A549 (cell line): ENCODE measurements around the gene ZBTB8OS. TPM values are rescaled to one million over a fixed set of nuclear protein-coding genes. Genes with fewer than 3 reads are reported as not detected.

Experiments used
- ATAC-seq, 2 experiments: fragments of 200-7000 bp in 1 of 2; fragments of >200 bp in 1 of 2; cut with Nextera tagmentation in 1 of 2; cut with Tn5 transposase in 1 of 2; 3 replicates each; pipeline versions ENCODE4 v1.8.0 to v1.9.1; 2018 to 2020; ENCODE audit warnings: mild to moderate bottlenecking in 1 of 2, moderate library complexity in 1 of 2
- CTCF ChIA-PET: fragments of 300-600 bp; sonication (Branson Sonifier 250); formaldehyde crosslinking; extraction: SDS; loops from one replicate; lab custom pipeline; 2021; ENCODE audit warnings: antibody characterized with exemption, inconsistent platforms; lab: Yijun Ruan, JAX
- POLR2A ChIA-PET: fragments of 350-600 bp; formaldehyde crosslinking; extraction: SDS; loops from one replicate; lab custom pipeline; 2021; ENCODE audit warnings: antibody characterized with exemption, inconsistent platforms; lab: Yijun Ruan, JAX
- DNase-seq, 2 experiments: peaks; one replicate each; pipeline versions ENCODE4 v3.0.0 to v3.0.0-alpha.2; 2011 to 2016; ENCODE audit warnings: low read depth in 1 of 2, low spot score in 1 of 2
- FAIRE-seq: peaks from 2 replicates; lab custom pipeline; 2011; peaks lifted over from hg19 to GRCh38; lab: Jason Lieb, UNC
- H3K27ac ChIP-seq, 2 experiments: fragments of >200 bp; sonication (Bioruptor Twin); formaldehyde crosslinking; 3 replicates each; pipeline ENCODE4 v1.5.1; 2016 to 2017
- H3K4me1 ChIP-seq: fragments of >200 bp; sonication (Bioruptor Twin); formaldehyde crosslinking; 3 replicates; pipeline ENCODE4 v1.6.1; 2016
- H3K4me2 ChIP-seq: fragments of >200 bp; sonication (Bioruptor Twin); formaldehyde crosslinking; 3 replicates; pipeline ENCODE4 v1.6.1; 2016
- H3K4me3 ChIP-seq: fragments of >200 bp; sonication (Bioruptor Twin); formaldehyde crosslinking; 3 replicates; pipeline ENCODE4 v1.5.1; 2016
- H3K9me3 ChIP-seq: fragments of >200 bp; sonication (Bioruptor Twin); formaldehyde crosslinking; 3 replicates; pipeline ENCODE4 v1.6.1; 2016
- BCL3 ChIP-seq: fragments of >200 bp; sonication (Bioruptor Twin); formaldehyde crosslinking; IDR thresholded peaks from 3 replicates; pipeline ENCODE4 v1.6.1; 2016
- BHLHE40 ChIP-seq: IDR thresholded peaks from 2 replicates; pipeline ENCODE4 v1.6.1; 2012; ENCODE audit warnings: low read depth, low read length, inconsistent platforms
- CBX2 ChIP-seq: fragments of 200-600 bp; sonication (generic); IDR thresholded peaks from 2 replicates; pipeline ENCODE4 v1.6.1; 2016; ENCODE audit warnings: low read depth, mild to moderate bottlenecking, borderline replicate concordance
- CEBPB ChIP-seq, 2 experiments: fragments of >200 bp in 1 of 2; sonication (Bioruptor Twin) in 1 of 2; formaldehyde crosslinking in 1 of 2; IDR thresholded peaks; 2 replicates each; pipeline ENCODE4 v1.6.1; 2012 to 2016
- CHD2 ChIP-seq: fragments of 150-350 bp; IDR thresholded peaks from 2 replicates; pipeline ENCODE4 v1.6.1; 2014; ENCODE audit warnings: low read length; ENCODE audit not compliant: partially characterized antibody
- CHD4 ChIP-seq: fragments of 200-600 bp; sonication (generic); IDR thresholded peaks from 2 replicates; pipeline ENCODE4 v1.6.1; 2016; ENCODE audit warnings: antibody characterized with exemption, mild to moderate bottlenecking, borderline replicate concordance
- E2F6 ChIP-seq: IDR thresholded peaks from 2 replicates; pipeline ENCODE4 v1.6.1; 2012; ENCODE audit warnings: low read depth, borderline replicate concordance
- EHF ChIP-seq: fragments of 250-450 bp; sonication (Bioruptor Pico); IDR thresholded peaks from 2 replicates; pipeline ENCODE4 v1.5.0; 2020; ENCODE audit warnings: mild to moderate bottlenecking
- FOSL2 ChIP-seq, 2 experiments: fragments of 450-650 bp in 1 of 2; fragments of >200 bp in 1 of 2; sonication (Bioruptor Twin) in 1 of 2; formaldehyde crosslinking; IDR thresholded peaks; 2 replicates each; pipeline versions ENCODE4 v1.5.0 to v1.6.1; 2016 to 2020; ENCODE audit warnings: mild to moderate bottlenecking in 1 of 2, moderate library complexity in 1 of 2
- FOXS1 ChIP-seq: fragments of 250-450 bp; sonication (Bioruptor Pico); IDR thresholded peaks from 2 replicates; pipeline ENCODE4 v1.5.0; 2020; ENCODE audit warnings: mild to moderate bottlenecking, moderate library complexity
- HDAC2 ChIP-seq: fragments of 200-600 bp; sonication (generic); IDR thresholded peaks from 2 replicates; pipeline ENCODE4 v1.6.1; 2016
- HOXB5 ChIP-seq: fragments of 250-450 bp; sonication (Bioruptor Pico); IDR thresholded peaks from 2 replicates; pipeline ENCODE4 v1.5.0; 2020; ENCODE audit warnings: mild to moderate bottlenecking, moderate library complexity
- JUN ChIP-seq, 2 experiments: fragments of >200 bp; sonication (Bioruptor Twin); formaldehyde crosslinking; IDR thresholded peaks; 2 replicates in 1 of 2; 3 replicates in 1 of 2; pipeline ENCODE4 v1.6.1; 2016 to 2017
- KDM1A ChIP-seq: fragments of 200-600 bp; sonication (generic); IDR thresholded peaks from 2 replicates; pipeline ENCODE4 v1.6.1; 2016; ENCODE audit warnings: low read depth, mild to moderate bottlenecking
- MAFK ChIP-seq: fragments of 450-650 bp; IDR thresholded peaks from 2 replicates; pipeline ENCODE4 v1.6.1; 2014; ENCODE audit not compliant: partially characterized antibody
- NFE2L2 ChIP-seq: fragments of 150-350 bp; conservative IDR thresholded peaks from 2 replicates; pipeline ENCODE4 v1.6.1; 2014; ENCODE audit warnings: low read length
- NR3C1 ChIP-seq: fragments of >200 bp; sonication (Bioruptor Twin); formaldehyde crosslinking; IDR thresholded peaks from 3 replicates; pipeline ENCODE4 v1.6.1; 2017
- RARB ChIP-seq: fragments of 250-450 bp; sonication (Bioruptor Pico); IDR thresholded peaks from 2 replicates; pipeline ENCODE4 v1.8.0; 2021; ENCODE audit warnings: mild to moderate bottlenecking, moderate library complexity
- SMC3 ChIP-seq: fragments of >200 bp; sonication (Bioruptor Twin); formaldehyde crosslinking; IDR thresholded peaks from 3 replicates; pipeline ENCODE4 v1.6.1; 2018; ENCODE audit warnings: inconsistent platforms
- SREBF2 ChIP-seq: fragments of 450-650 bp; IDR thresholded peaks from 2 replicates; pipeline ENCODE4 v1.6.1; 2014; ENCODE audit warnings: mild to moderate bottlenecking, moderate library complexity
- TP53 ChIP-seq: fragments of 250-450 bp; sonication (Bioruptor Pico); IDR thresholded peaks from 2 replicates; pipeline ENCODE4 v1.5.0; 2021; ENCODE audit warnings: mild to moderate bottlenecking, moderate library complexity
- ZC3H11A ChIP-seq: fragments of 450-650 bp; IDR thresholded peaks from 2 replicates; pipeline ENCODE4 v1.6.1; 2014; ENCODE audit warnings: antibody characterized with exemption, mild to moderate bottlenecking
- ZNF302 ChIP-seq: fragments of 250-450 bp; sonication (Bioruptor Pico); IDR thresholded peaks from 2 replicates; pipeline ENCODE4 v1.9.0; 2021; ENCODE audit warnings: inconsistent platforms, mild to moderate bottlenecking, moderate library complexity
- WGBS: methylation state at CpG from one replicate; pipeline ENCODE4 v1.1.6; 2017; ENCODE audit errors: missing lambda C conversion rate; 5-methylcytosine and 5-hydroxymethylcytosine counted together
- polyA plus RNA-seq, 4 experiments: library from polyadenylated mRNA; depleted of rRNA in 3 of 4; stranded (reverse); fragments of >200 nt; fragmentation: RNase III in 1 of 4; extraction: RNeasy Plus Mini Kit Qiagen cat#74134 plus additional on column Dnase treatment in 1 of 4; gene quantifications; 2 replicates in 3 of 4; 3 replicates in 1 of 4; pipeline ENCODE4 v1.2.3, GENCODE V29; 2011 to 2017
- TF ChIP-seq, protein P1 (sequence below): fragments of 450-650 bp; IDR thresholded peaks from 2 replicates; pipeline ENCODE4 v1.6.1; 2014; ENCODE audit warnings: antibody characterized with exemption
- TF ChIP-seq, protein P2 (sequence below): fragments of >200 bp; sonication (Bioruptor Twin); formaldehyde crosslinking; IDR thresholded peaks from 3 replicates; pipeline ENCODE4 v1.5.1; 2016

Gene ZBTB8OS
- polyA plus RNA-seq, 2 of the 4 experiments (the other 2 are of a cell fraction): 85.4 to 101 TPM

DNA sequence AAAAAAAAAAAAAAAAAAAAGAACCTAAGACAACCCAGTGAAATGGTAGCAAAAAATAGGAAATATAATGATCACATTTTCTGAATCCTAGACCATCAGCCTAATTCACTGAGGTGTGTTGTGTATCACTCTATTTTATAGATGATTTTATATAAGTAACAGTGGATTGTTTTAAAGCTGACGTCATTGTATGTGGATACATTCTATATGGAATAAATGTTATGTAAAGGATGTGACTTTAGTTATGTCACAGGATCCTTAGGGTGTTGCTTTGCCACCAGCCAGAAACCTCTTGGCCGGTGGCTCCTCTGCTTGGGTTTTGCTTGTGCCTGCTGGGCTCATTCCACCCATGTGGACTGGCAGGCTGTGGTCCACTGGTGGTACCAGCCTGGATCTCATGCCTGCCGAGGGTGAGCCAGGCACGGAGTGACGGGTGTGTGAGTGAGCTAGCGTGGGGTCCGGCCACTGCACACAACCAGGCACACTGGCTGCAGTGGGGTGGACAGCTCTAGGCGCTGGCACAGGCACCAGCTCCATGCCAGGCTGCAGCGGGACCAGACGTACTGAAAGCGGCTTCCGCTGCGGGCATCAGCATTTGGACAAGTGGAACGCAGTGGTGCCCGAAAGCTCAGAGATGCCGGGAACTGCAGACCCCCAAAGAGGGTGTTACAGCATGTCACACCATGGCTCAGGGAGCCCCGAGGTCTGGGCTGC lies 44.5 kb downstream of the ZBTB8OS start:
- ATAC-seq (no peak), FAIRE-seq (no peak), DNase-seq (no peak)
- CTCF ChIA-PET: interaction anchor here (0.6 to 1.3 kb wide), 2 partner anchors 15 to 85 kb away, joined by 3 read pairs; no protein-coding TSS in a partner anchor
- 97% methylated on average over 5 of the region's 17 CpGs for WGBS
- POLR2A ChIA-PET: no interaction called here
- no peaks in the 10 kb centered on the region for H3K9me3 ChIP-seq
- no peak overlapping the region for H3K4me2 ChIP-seq
- H3K4me3 ChIP-seq: no peak overlapping the region
- H3K27ac ChIP-seq: no peak overlapping the region
- TF ChIP-seq JUN (IDR thresholded peaks at IDR 0.05): no peak
- TF ChIP-seq HOXB5 (CRISPR knock-in tag): no peak
- TF ChIP-seq MAFK: no peak
- no peak for TF ChIP-seq FOXS1 (CRISPR knock-in tag)
- H3K4me1 ChIP-seq: no peaks in the 10 kb centered on the region

DNA sequence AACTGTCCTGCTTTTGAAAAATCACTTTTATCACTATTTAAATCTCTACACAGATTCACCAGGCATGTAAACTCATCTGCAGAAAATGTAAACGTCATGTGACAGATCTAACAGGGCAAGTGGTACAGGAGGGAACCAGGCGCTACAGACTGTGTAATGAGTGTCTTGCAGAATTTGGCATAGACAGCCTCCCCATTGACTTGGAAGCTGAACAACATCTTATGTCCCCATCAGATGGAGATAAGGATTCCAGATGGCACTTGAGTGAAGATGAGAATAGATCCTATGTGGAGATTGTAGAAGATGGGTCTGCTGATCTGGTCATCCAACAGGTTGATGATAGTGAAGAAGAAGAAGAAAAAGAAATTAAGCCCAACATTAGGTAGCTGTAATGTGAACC lies 50.3 kb downstream of the ZBTB8OS start:
- Histone ChIP-seq H3K4me1 (no peaks in the 10 kb centered on the region), H3K4me2 (no peak overlapping the region), H3K4me3 (no peak overlapping the region), H3K27ac (no peak overlapping the region), H3K9me3 (no peaks in the 10 kb centered on the region)
- ChIA-PET POLR2A (no interaction called here), CTCF (interaction anchor here (0.5 to 1.5 kb wide), 2 partner anchors 14 to 152 kb away, joined by 4 to 5 read pairs; no protein-coding TSS in a partner anchor)
- TF ChIP-seq BCL3: no peak
- no peak for TF ChIP-seq KDM1A
- TF ChIP-seq CHD4: no peak
- TF ChIP-seq FOSL2 (IDR thresholded peaks at IDR 0.05): no peak
- no peak for TF ChIP-seq FOSL2 (CRISPR knock-in tag; IDR thresholded peaks at IDR 0.05)
- TF ChIP-seq ZC3H11A: no peak
- TF ChIP-seq JUN (IDR thresholded peaks at IDR 0.05): no peak
- no peak for TF ChIP-seq E2F6
- no peak for TF ChIP-seq SREBF2
- TF ChIP-seq FOXS1 (CRISPR knock-in tag): no peak
- no peak for TF ChIP-seq SMC3
- no peak for TF ChIP-seq TP53
- TF ChIP-seq NFE2L2: no peak
- TF ChIP-seq CBX2: no peak
- WGBS: 75% methylated on average over 2 of the region's 2 CpGs
- DNase-seq (no peak), ATAC-seq (no peak), FAIRE-seq (no peak)

- Histone ChIP-seq H3K4me2 (no peak overlapping the region), H3K9me3 (no peaks in the 10 kb centered on the region), H3K4me3 (no peak overlapping the region), H3K27ac (no peak overlapping the region), H3K4me1 (no peaks in the 10 kb centered on the region)
- TF ChIP-seq HDAC2 (no peak), SMC3 (no peak), CHD2 (no peak), BHLHE40 (no peak), FOXS1 (CRISPR knock-in tag) (no peak), CEBPB (IDR thresholded peaks at IDR 0.05) (no peak), KDM1A (no peak), EHF (CRISPR knock-in tag) (no peak), ZNF302 (CRISPR knock-in tag) (no peak), RARB (CRISPR knock-in tag) (no peak), NR3C1 (no peak)
- TF ChIP-seq, protein P1, sequence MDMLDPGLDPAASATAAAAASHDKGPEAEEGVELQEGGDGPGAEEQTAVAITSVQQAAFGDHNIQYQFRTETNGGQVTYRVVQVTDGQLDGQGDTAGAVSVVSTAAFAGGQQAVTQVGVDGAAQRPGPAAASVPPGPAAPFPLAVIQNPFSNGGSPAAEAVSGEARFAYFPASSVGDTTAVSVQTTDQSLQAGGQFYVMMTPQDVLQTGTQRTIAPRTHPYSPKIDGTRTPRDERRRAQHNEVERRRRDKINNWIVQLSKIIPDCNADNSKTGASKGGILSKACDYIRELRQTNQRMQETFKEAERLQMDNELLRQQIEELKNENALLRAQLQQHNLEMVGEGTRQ: no peak
- TF ChIP-seq, protein P2, sequence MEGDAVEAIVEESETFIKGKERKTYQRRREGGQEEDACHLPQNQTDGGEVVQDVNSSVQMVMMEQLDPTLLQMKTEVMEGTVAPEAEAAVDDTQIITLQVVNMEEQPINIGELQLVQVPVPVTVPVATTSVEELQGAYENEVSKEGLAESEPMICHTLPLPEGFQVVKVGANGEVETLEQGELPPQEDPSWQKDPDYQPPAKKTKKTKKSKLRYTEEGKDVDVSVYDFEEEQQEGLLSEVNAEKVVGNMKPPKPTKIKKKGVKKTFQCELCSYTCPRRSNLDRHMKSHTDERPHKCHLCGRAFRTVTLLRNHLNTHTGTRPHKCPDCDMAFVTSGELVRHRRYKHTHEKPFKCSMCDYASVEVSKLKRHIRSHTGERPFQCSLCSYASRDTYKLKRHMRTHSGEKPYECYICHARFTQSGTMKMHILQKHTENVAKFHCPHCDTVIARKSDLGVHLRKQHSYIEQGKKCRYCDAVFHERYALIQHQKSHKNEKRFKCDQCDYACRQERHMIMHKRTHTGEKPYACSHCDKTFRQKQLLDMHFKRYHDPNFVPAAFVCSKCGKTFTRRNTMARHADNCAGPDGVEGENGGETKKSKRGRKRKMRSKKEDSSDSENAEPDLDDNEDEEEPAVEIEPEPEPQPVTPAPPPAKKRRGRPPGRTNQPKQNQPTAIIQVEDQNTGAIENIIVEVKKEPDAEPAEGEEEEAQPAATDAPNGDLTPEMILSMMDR: no peak
- WGBS: 95% methylated on average over 9 of the region's 9 CpGs
- ChIA-PET POLR2A (no interaction called here), CTCF (no interaction called here)
- ATAC-seq: no peak
- DNase-seq: no peak
- FAIRE-seq: no peak
Measured at GRCh38 chr1:32592943-32593342, 57.4 kb downstream of the ZBTB8OS start.
